Measurements from ENCODE around the gene EPHX1.
"Not testable (repeated sequence)": the region's sequence is repeated elsewhere in the genome, so short reads cannot be mapped to it uniquely, and the experiment has no call there.

The EPHX1 gene

GRCh38 chr1:225883616-225884265, 73.8 kb downstream of the EPHX1 start:
- intact Hi-C loops (cut with DNase I; ENCODE audit: low total_unique reads): no loop called here

GRCh38 chr1:225885336-225885735, 75.4 kb downstream of the EPHX1 start:
- no peak for TF ChIP-seq CTCF (IDR thresholded peaks at IDR 0.05)
- intact Hi-C loops (cut with DNase I; ENCODE audit: low total_unique reads): no loop called here

More at GRCh38 chr1:225883616-225884265, 73.8 kb downstream of the EPHX1 start:
- no peak for TF ChIP-seq CTCF (IDR thresholded peaks at IDR 0.05)
- no peak for DNase-seq
- peak overlapping the region; percentile 73 to 97 for H3K4me3 ChIP-seq
- H3K4me1 ChIP-seq: peaks cover 0 to 32% (median 31%) of the 10 kb centered on the region in 4 donors
- peaks cover 0 to 12% of the 10 kb centered on the region in 2 donors for H3K27me3 ChIP-seq
- no peaks in the 10 kb centered on the region for H3K9me3 ChIP-seq
- H3K36me3 ChIP-seq: no peaks in the 10 kb centered on the region
- H3K27ac ChIP-seq: peak overlapping the region in 1 of 2 donors; percentile 94

GRCh38 chr1:225886159-225887029, 76.5 kb downstream of the EPHX1 start:
- Histone ChIP-seq H3K27me3 (peaks cover 0 to 12% of the 10 kb centered on the region in 2 donors), H3K9me3 (no peaks in the 10 kb centered on the region), H3K27ac (no peak overlapping the region), H3K4me3 (no peak overlapping the region), H3K36me3 (no peaks in the 10 kb centered on the region), H3K4me1 (peaks cover 0 to 15% (median 5%) of the 10 kb centered on the region in 4 donors)
- intact Hi-C loops (cut with DNase I; ENCODE audit: low total_unique reads): no loop called here
- no peak for TF ChIP-seq CTCF (IDR thresholded peaks at IDR 0.05)
- no peak for DNase-seq

More at GRCh38 chr1:225885336-225885735, 75.4 kb downstream of the EPHX1 start:
- no peak for DNase-seq
- Histone ChIP-seq H3K36me3 (no peaks in the 10 kb centered on the region), H3K27ac (no peak overlapping the region), H3K9me3 (no peaks in the 10 kb centered on the region), H3K27me3 (peaks cover 0 to 12% of the 10 kb centered on the region in 2 donors), H3K4me1 (peaks cover 0 to 19% (median 15%) of the 10 kb centered on the region in 4 donors), H3K4me3 (no peak overlapping the region)

- no peak overlapping the region for H3K4me3 ChIP-seq
- intact Hi-C loops (cut with DNase I; ENCODE audit: low total_unique reads): no loop called here
- no peaks in the 10 kb centered on the region for H3K36me3 ChIP-seq
- H3K27me3 ChIP-seq: peaks cover 0 to 12% of the 10 kb centered on the region in 2 donors
- peaks cover 0 to 14% (median 4%) of the 10 kb centered on the region in 4 donors for H3K4me1 ChIP-seq
- H3K27ac ChIP-seq: no peak overlapping the region
- H3K9me3 ChIP-seq: no peaks in the 10 kb centered on the region
- DNase-seq: no peak
- TF ChIP-seq CTCF (IDR thresholded peaks at IDR 0.05): no peak
These were observed 77.0 kb downstream of the EPHX1 start for GRCh38 chr1:225887030-225887314.

DNA sequence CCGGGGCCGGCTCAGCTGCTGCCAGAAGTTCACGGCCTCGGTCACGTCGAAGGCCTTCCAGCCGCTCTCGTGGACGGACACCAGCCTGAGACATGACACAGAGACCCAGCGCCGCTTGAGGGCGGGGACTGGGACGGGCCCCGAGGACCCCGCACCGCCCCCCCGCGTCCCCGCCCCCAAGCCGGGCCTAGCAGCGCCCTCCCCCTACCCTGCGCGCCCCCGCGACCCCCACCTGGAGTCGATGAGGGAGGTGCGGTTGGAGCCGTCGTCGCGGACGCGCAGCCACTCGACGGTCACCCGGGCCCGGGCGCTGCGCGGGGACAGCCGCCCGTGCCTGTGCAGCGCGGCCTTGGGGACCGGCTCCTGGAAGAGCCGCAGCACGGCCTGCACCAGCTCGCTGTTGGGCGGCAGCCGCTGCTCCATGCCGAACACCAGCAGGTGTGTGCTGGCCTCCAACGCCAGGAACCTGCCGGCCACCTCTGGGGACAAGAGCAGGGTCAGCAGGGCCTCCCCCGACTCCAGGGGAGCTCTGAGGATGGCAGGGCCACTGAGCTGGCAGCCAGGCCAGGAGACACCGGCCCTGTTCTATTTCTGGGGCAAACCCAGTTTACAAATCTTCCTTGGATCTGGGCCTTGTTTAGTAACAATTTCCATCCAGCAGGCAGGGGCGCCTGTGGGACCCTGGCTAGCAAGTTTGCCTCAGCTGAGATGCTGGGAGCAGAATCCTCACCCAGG, 77.8 kb downstream of the EPHX1 start:
- DNase-seq; H3K36me3 ChIP-seq; intact Hi-C loops (cut with DNase I; ENCODE audit: low total_unique reads); H3K4me3 ChIP-seq; H3K9me3 ChIP-seq; H3K27ac ChIP-seq: not testable (repeated sequence)
- Histone ChIP-seq H3K4me1 (peaks cover 0 to 14% (median 4%) of the 10 kb centered on the region in 4 donors), H3K27me3 (peaks cover 0 to 12% of the 10 kb centered on the region in 2 donors)
